LNCaP clone FGC (cell line): ENCODE results near the gene DHFR.

Source experiments
- DNase-seq: peaks from one replicate; pipeline ENCODE4 v3.0.0-alpha.2; 2011; ENCODE audit warnings: low read depth
- H3K4me3 ChIP-seq: 2 replicates; pipeline ENCODE4 v1.5.1; 2011; ENCODE audit warnings: mild to moderate bottlenecking, low read depth, low read length, control low read depth
- TF ChIP-seq, protein P1 (sequence below): IDR thresholded peaks from 2 replicates; pipeline ENCODE4 v1.5.1; 2012; ENCODE audit warnings: mild to moderate bottlenecking; ENCODE audit not compliant: control insufficient read depth, insufficient read depth; ENCODE audit errors: extremely low read depth

Gene DHFR

DNA sequence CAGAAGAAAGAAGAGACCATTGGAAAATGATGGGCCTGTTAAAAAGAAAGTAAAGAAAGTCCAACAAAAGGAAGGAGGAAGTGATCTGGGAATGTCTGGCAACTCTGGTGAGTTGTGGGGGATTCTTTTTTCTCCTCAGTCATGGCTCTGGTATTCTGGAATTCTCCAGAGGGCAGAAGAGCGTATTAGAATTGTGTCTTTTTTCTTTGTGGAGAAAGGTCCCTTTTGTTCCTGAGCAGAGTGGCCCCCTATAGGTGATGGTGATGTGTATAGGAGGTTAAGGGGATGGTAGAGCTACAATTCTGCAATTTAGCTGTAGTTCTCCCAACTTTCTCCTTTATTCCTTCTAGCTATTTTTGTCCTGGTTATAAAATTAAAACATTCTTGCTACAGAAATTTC is 1.6 kb upstream of the DHFR start:
- H3K4me3 ChIP-seq: no peak overlapping the region
- DNase-seq: no peak

DNA sequence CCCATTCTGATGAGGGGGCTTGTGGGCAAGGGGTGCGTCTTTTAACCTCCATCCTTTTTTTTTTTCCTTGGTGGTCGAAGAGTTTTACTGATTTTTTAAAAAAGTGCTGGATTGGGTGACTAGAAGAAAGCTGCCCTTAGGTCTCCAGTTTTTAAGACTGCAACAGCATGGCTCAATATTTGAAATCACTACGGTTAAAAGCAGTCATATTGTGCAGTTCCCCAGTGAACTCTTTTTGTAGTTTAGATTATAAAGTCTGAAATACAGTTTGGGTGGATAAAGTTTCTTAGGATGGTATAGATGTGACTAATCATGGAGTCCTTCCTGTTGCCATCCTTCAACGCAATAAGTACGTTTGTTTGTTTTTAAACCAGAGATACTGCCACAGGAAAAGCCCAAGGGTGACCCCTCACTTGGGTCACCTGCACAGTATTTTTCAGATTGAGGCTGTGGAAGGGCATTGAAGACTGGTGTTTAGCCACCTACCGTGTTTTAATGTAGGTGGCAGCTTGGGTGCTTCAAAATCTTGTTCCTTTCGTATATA is 520 bp upstream of the DHFR start:
- peak overlapping the region; percentile 96 for H3K4me3 ChIP-seq
- no peak for DNase-seq
- TF ChIP-seq, protein P1, sequence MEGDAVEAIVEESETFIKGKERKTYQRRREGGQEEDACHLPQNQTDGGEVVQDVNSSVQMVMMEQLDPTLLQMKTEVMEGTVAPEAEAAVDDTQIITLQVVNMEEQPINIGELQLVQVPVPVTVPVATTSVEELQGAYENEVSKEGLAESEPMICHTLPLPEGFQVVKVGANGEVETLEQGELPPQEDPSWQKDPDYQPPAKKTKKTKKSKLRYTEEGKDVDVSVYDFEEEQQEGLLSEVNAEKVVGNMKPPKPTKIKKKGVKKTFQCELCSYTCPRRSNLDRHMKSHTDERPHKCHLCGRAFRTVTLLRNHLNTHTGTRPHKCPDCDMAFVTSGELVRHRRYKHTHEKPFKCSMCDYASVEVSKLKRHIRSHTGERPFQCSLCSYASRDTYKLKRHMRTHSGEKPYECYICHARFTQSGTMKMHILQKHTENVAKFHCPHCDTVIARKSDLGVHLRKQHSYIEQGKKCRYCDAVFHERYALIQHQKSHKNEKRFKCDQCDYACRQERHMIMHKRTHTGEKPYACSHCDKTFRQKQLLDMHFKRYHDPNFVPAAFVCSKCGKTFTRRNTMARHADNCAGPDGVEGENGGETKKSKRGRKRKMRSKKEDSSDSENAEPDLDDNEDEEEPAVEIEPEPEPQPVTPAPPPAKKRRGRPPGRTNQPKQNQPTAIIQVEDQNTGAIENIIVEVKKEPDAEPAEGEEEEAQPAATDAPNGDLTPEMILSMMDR: no peak

More for the DNA sequence above, 1.6 kb upstream of the DHFR start:
- TF ChIP-seq, protein P1: no peak

DNA sequence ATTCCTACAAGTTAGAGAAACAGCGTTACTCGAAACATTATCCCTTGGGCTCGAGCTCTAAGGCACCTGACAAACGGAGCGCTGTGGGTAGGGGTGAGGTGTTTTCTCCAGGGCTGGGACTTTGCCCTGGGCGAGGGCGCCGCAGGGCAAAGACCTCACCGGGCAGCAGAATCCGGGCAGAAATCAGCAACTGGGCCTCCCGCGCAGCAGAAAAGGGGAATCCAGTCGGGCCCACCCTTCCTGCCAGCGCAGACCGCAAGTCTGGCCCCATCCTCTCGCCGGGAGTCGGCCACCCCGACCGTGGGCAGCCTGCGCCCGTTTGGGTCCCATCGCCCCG is 761 bp downstream of the DHFR start:
- H3K4me3 ChIP-seq: peak overlapping the region; percentile 96
- no peak for DNase-seq
- TF ChIP-seq, protein P1: no peak

DNA sequence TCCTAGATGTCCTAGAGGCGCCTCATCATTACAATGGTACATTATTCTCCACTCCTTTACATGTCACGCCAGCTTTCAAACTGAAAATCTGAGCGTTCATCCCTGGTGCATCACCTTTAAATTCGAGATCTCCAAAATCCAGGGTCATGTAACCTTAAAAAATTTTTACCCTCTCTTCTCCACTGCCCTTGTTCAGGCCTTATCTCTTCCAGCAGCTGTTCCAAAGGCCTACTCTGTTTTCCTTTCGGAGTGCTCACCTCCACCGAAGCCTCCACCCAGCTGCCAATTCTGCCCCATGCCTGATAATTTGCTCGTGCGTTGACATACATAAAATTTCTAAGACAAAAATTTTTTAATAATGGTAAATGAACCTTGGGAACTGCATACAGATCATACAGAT is 1.3 kb downstream of the DHFR start:
- H3K4me3 ChIP-seq: peak overlapping the region; percentile 96
- TF ChIP-seq, protein P1: no peak
- DNase-seq: no peak

DNA sequence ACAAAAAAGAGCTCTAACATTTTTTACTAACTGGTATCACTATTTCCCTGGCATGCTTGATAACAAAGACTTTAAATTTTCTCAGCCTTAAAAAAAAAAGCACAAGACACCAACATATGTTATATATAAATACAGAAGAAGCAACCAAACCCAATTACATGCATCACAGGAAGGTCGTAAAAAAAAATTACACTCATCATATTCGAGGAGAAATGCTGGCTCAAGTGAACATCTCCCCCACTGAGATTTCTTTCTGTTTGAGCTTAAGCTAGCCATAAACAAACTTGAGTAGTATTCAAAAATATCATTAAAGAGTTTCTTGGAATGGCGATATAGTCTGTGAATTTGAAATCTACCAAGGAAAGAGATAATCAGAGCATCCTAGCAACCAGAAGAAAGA is 7.9 kb downstream of the DHFR start:
- DNase-seq: no peak
- TF ChIP-seq, protein P1: no peak
- no peak overlapping the region for H3K4me3 ChIP-seq

DNA sequence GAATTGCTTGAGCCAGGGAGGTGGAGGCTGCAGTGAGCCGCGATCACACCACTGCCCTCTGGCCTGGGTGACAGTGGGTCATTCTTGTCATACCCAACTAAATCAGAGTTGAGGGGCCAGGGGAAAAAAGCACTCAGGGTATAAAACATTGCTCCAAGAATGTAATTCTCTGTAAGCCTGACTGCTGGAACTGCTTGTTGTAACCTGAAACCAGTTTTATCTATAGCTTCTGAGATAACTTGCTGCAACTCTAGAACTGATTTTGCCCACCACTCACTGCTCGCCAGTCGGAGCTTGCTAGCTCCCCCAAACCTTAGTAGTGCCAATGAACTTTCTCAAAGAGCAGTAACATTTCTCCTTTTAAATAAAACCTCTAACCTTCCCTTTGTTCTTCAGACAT is 9.9 kb downstream of the DHFR start:
- H3K4me3 ChIP-seq: no peak overlapping the region
- DNase-seq: no peak
- TF ChIP-seq, protein P1: no peak

DNA sequence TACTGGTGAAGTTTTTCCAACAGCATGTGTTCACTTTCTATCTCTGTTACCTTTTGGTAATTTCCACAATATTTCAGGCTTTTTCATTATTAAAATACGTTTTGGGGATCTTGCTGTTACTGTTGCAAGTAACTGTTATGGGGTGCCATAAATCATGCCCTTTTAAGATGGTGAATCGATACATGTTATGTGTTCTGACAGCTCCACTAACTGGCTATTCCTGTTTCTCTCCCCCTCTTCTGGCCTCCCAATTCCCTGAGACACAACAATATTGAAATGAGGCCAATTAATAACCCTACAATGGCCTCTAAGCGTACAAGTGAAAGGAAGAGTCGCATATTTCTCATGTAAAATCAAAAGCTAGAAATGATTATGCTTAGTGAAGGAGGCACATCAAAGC is 13.4 kb downstream of the DHFR start:
- TF ChIP-seq, protein P1: no peak
- no peak overlapping the region for H3K4me3 ChIP-seq
- no peak for DNase-seq
